GM19043 (cell line): ENCODE measurements around the gene LPIN2.
"Not testable (repeated sequence)": the region's sequence is repeated elsewhere in the genome, so short reads cannot be mapped to it uniquely, and the experiment has no call there.

Experiments used
- ATAC-seq: cut with Tn5 transposase; IDR thresholded peaks from one replicate; pipeline ENCODE4 v1.9.1; 2021; ENCODE audit warnings: low read depth; ENCODE audit not compliant: unreplicated experiment

LPIN2 gene

GRCh38 chr18:3046216-3046808 is 33.4 kb upstream of the LPIN2 start:
- ATAC-seq: no peak

DNA sequence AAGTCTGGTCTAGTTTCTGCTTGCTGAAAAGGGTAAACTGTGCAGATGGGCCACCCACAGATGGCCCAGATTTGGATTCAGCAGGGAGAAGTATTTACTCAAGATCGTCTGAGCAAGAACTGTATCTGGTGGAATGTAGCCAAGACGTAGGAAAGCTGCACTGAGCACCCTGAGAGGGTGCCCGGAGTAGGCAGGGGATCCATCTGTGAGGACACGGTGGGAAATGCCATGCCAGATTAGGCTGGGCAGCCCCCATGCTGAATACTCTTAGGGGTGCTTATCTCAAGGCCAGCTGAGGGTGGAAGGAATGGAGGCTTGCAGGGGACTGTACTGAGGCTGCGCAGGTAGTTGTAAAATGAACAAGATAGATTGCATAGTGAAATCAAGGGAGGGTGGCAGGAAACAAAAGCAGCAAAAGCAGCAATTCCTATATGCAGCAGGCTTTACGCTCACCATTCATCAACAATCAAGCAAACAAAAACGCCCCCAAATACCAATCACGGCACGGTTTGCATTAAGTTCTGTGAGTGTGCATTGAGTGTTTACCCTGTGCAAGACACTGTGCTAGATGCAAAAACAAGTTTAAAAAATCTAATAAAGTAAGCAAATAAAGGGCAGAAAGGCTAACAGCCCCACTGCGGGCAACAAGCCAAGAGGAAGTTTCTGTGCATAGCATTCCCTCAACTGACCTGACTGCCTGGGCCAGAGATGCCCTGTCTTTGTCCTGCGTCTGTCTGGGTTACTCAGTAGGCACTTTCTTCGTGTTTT is 32.2 kb upstream of the LPIN2 start:
- ATAC-seq: no peak

DNA sequence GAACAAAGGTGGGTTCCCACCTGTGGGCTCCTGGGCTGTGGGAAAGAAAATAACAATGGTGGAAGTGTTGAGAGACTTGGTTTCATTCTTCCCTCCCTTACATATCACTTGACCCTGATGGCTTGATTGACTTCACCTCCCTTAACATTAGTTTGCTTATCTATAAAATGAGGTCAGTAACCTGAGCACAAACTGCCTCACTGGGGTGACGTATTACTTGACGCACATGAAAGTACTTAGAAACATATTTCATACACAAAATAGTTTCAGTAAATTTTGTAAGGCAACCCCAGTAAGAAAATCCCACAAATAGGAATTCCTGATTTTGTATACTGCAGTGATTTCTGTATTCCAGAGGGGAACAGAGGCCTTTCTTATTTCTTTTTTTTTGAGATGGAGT is 29.4 kb upstream of the LPIN2 start:
- no peak for ATAC-seq

DNA sequence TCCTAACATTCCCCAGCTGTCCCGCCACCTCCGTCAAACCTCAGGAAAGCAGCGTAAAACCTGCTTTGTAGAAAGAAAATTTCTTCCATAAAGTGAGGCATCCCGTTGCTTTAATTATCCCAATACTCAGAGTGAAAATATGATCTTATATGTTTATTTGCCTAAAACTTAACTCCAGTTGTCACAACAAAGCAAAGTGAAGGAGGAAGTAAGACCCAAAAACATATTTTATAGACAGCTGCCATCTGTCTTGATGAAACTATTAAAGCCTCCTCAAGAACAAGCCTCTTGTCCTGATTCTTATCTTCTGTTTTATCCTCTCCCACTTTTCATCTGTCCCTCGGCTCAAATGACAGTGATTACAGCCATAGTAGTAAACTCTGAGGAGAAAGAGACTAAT is 28.9 kb upstream of the LPIN2 start:
- no peak for ATAC-seq

DNA sequence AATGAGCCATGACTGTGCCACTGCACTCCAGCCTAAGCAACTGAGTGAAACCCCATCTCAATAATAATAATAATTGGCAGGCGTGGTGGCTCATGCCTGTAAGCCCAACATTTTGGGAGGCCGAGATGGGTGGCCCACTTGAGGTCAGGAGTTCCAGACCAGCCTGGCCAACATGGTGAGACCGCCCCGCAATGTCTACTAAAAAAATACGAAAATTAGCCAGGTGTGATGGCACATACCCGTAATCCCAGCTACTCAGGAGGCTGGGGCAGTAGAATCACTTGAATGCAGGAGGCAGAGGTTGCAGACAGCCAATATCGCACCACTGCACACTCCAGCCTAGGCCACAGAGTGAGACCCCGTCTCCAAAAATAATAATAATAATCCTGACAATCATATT is 27.9 kb upstream of the LPIN2 start:
- no peak for ATAC-seq

GRCh38 chr18:3040173-3040572 is 27.2 kb upstream of the LPIN2 start:
- ATAC-seq: no peak

DNA sequence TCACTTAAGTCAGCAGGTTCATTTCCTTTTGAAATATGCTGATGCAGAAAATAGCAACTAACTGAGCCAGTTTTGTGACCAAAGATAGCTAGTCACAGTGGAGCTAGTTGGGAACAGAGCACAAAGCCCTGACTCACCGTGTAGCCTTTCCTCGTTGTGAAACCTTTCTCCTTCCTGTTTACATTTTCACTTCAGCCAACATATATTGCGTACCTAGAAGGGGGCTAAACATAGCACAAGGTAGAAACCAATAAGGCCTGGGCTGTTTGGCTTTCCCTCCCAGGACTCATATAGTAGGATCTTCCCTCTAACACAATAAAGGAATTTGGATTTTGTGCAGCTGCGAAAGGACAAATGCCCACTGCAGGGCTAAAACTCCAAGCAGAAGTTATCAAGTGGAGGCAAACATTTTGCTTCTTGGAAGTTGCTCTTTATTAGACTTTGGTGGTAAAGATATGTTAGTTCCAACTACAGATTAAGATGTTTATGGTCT is 24.5 kb upstream of the LPIN2 start:
- peak; percentile 98 for ATAC-seq

- ATAC-seq: no peak
Measured at GRCh38 chr18:3036108-3036507, 23.2 kb upstream of the LPIN2 start.

- no peak for ATAC-seq
Measured at GRCh38 chr18:3035635-3036034, 22.7 kb upstream of the LPIN2 start.

- ATAC-seq: no peak
Measured at GRCh38 chr18:3032721-3033120, 19.8 kb upstream of the LPIN2 start.

DNA sequence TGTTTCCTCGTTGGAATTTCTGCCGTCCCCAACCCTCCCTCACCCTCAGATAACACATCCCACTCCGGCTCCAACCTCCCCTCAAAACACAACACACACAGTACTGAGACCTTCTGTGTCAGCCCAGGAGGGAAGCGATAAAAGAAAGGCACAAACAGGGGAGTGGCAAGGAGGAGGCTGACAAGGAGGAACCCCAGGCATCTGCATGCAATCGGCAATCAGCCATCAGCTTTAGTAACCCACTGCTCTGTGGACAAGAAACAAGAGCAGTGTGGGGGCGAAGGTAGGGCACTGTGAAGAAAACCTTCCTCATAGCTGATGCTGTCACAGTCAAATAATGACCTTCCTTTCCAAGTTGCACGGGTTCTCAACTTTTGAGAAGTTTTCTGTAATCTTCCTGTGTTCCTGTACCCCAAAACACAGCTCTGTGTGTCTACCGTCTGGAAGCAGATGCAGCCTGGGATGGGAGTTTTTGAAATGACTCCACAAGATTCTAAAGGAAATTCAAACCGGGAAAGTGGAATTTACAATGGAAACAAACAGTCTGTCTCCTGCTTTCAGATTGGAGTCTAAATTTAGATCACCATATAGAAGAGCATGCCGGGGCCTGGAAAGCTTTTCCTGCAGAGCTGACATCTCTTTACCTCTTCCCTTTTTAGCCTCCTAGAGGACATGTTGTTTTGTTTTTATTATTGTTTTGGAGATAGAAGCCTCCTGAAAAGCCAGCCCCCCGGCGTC is 16.4 kb upstream of the LPIN2 start:
- no peak for ATAC-seq

- not testable (repeated sequence) for ATAC-seq
Measured at GRCh38 chr18:3028115-3028514, 15.2 kb upstream of the LPIN2 start.

DNA sequence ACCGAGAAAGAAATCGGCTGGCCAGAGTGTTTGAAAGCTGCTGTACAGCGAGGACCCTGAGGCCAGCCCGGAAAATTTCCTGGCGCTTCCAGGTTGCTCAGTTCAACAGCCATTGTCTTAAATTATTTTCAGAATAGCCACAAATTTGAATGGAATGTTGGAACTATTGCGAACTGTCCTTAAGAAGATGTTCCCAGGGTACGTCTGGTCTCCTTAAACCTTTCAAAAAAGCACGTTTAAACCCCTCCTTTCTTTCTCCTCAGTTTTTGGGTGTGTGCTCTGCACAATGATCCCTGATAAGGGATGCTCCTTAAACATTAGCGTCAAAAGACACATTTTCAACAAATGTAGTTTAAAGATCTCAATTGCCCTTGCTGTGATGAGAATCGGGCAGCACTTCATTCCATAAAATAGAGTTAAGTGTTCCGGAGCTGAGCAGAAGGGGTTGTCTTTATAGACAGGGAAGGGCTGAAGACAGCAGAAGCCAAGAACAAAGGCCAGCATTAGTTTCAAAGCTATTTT is 14.5 kb upstream of the LPIN2 start:
- no peak for ATAC-seq

DNA sequence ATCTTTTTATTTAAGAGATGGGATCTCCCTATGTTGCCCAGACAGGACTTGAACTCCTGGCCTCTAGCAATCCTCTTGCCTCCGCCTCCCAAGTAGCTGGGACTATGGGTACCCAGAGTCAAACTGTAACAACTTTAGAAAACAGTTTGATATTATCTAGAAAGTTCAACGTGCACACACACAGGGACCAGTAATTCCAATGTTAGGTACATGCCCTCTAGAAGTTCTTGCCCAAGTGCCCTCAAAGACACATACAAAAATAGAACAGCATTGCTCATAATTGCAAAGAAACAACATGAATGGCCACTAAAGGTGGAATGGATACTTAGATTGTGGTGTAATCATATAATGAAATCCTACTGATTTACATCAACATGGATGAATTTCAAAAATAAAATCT is 12.6 kb upstream of the LPIN2 start:
- ATAC-seq: no peak

DNA sequence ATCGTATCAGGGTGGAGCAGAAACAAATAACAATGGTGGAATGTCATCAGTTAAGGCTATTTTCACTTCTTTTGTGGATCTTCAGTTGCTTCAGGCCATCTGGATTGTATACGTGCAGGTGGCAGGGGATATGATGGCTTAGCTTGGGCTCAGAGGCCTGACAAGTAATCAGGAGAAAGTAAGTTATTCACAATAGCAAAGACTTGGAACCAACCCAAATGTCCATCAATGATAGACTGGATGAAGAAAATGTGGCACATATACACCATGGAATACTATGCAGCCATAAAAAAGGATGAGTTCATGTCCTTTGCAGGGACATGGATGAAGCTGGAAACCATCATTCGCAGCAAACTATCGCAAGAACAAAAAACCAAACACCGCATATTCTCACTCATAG is 10.7 kb upstream of the LPIN2 start:
- ATAC-seq: not testable (repeated sequence)

DNA sequence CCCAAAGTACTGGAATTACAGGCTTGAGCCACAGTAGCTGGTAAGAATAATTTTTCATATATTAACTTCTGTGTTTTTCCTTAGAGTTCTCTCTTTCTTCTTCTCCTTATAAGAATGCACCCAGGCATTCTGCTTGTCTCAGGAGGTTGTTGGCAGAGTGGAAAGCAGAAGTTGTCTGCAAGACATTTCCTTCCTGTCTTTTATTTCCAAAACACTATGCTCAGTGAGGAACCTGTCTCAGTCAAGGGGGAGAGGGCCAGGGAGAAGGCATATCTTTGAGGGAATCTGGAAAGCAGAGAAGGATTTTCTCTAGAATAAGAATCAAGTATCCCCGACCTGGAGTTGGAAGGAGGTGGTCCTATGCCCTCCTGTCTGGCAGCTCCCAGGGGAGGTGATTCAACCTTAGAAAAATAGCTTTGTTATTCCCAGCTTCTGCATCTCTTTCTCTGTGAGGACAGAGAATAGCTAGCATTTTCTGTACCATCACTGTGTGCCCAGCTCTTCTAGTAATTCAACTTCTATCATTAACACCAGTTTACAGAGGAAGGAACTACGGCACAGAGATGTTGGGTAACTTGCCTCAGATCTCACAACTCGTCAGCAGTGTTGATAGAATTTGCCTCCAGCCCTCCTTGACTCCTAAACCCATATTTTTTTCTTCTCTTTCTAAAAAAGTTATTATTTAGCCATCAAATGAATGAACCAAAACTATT is 3.8 kb upstream of the LPIN2 start:
- ATAC-seq: no peak

- no peak for ATAC-seq
Measured at GRCh38 chr18:3015851-3016250, 2.9 kb upstream of the LPIN2 start.

- ATAC-seq: no peak
Measured at GRCh38 chr18:3015204-3015592, 2.3 kb upstream of the LPIN2 start.

GRCh38 chr18:3014503-3015203 is 1.7 kb upstream of the LPIN2 start:
- ATAC-seq: no peak
